ENCODE data around the gene INSIG2. TPM values are rescaled to one million over a fixed set of nuclear protein-coding genes. Genes with fewer than 3 reads are reported as not detected.

The INSIG2 gene
- total RNA-seq, 1 experiment from 2014 or later, result 8.7 TPM

DNA sequence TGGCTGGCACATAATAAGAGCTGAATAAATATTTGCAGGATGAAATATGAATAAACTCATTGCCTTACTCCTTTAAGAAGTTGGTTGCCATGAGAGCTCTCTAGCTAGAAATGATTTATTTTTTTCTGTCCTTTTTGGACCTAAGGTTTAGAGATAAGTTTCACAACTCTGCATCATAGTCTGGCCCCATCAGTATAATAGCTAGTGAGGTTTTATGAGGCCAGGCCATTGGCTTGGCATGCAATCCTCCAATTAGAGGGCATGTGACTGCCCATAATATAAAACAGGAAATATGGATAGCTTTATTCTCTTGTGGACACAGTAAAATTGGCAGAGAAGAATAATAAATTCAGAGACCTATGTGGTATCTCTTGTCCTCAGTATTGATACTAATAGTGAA, 26.2 kb upstream of the INSIG2 start:
- Histone ChIP-seq H3T11ph (ENCODE audit: low read length) (no peak overlapping the region), H3K9me3 (ENCODE audit: control insufficient read depth, low read depth, low read length) (no peaks in the 10 kb centered on the region), H3K79me2 (ENCODE audit: insufficient read depth, low read length) (no peaks in the 10 kb centered on the region), H3K79me1 (ENCODE audit: insufficient read depth, low read depth, low read length, poor library complexity, severe bottlenecking) (no peaks in the 10 kb centered on the region), H3K56ac (ENCODE audit: insufficient read length, low read depth, low read length) (no peak overlapping the region), H2BK20ac (ENCODE audit: low read depth, low read length, poor library complexity, severe bottlenecking) (no peak overlapping the region), H2AK5ac (ENCODE audit: insufficient read length, low read length) (no peak overlapping the region), H2BK120ac (ENCODE audit: low read depth, low read length, poor library complexity, severe bottlenecking) (no peak overlapping the region), H3K18ac (ENCODE audit: insufficient read length, low read depth, low read length) (no peak overlapping the region), H4K5ac (ENCODE audit: insufficient read length, low read depth, low read length) (no peak overlapping the region), H4K8ac (replicated peaks; ENCODE audit: insufficient read length, low read depth, low read length) (no peak overlapping the region), H4K91ac (ENCODE audit: insufficient read length, low read depth, low read length) (no peak overlapping the region), H2AFZ (ENCODE audit: low read length) (no peak overlapping the region), H3K4me2 (ENCODE audit: insufficient read depth, insufficient read length, low read length) (no peak overlapping the region), H3K4me1 (ENCODE audit: insufficient read depth, low read length) (no peaks in the 10 kb centered on the region), H3K27me3 (ENCODE audit: insufficient read depth, low read length) (no peaks in the 10 kb centered on the region), H3K9ac (ENCODE audit: extremely low read depth, insufficient read length, low read length) (no peak overlapping the region), H3K14ac (ENCODE audit: insufficient read depth, low read length) (no peak overlapping the region), H3K4ac (ENCODE audit: low read depth, low read length) (no peak overlapping the region), H4K20me1 (ENCODE audit: control insufficient read depth, insufficient read depth, insufficient read length) (no peaks in the 10 kb centered on the region), H3K23me2 (ENCODE audit: insufficient read length, low read depth, low read length, poor library complexity, severe bottlenecking) (no peaks in the 10 kb centered on the region), H2BK15ac (ENCODE audit: low read depth, low read length) (no peak overlapping the region), H2BK12ac (ENCODE audit: insufficient read length, low read depth, low read length) (no peak overlapping the region), H3K23ac (ENCODE audit: insufficient read length, low read depth, low read length) (no peak overlapping the region), H3K27ac (ENCODE audit: insufficient read length, low read depth, low read length) (no peak overlapping the region), H2BK5ac (ENCODE audit: insufficient read length, low read length) (no peak overlapping the region)
- DNase-seq, result no peak
- H3K36me3 Mint-ChIP-seq (ENCODE audit: insufficient read depth in 1 of 3, low read depth in 3 of 3), result no peaks in the 10 kb centered on the region
- H3K4me1 Mint-ChIP-seq, result peaks cover 2 to 3% of the 10 kb centered on the region in 2 experiments
- TF ChIP-seq, protein P1, sequence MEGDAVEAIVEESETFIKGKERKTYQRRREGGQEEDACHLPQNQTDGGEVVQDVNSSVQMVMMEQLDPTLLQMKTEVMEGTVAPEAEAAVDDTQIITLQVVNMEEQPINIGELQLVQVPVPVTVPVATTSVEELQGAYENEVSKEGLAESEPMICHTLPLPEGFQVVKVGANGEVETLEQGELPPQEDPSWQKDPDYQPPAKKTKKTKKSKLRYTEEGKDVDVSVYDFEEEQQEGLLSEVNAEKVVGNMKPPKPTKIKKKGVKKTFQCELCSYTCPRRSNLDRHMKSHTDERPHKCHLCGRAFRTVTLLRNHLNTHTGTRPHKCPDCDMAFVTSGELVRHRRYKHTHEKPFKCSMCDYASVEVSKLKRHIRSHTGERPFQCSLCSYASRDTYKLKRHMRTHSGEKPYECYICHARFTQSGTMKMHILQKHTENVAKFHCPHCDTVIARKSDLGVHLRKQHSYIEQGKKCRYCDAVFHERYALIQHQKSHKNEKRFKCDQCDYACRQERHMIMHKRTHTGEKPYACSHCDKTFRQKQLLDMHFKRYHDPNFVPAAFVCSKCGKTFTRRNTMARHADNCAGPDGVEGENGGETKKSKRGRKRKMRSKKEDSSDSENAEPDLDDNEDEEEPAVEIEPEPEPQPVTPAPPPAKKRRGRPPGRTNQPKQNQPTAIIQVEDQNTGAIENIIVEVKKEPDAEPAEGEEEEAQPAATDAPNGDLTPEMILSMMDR (conservative IDR thresholded peaks at IDR 0.05), result no peak
- no peak overlapping the region for H3K27ac Mint-ChIP-seq
- H3K27me3 Mint-ChIP-seq (ENCODE audit: low read depth), result no peaks in the 10 kb centered on the region
- no peaks in the 10 kb centered on the region for H3K9me3 Mint-ChIP-seq
- no peak overlapping the region for H3K4me3 Mint-ChIP-seq

Data from H9 (cell line).